MG63 (cell line): ENCODE results near the gene LONP1. TPM values are rescaled to one million over a fixed set of nuclear protein-coding genes. Genes with fewer than 3 reads are reported as not detected.
A peak's percentile ranks its signal among the peaks of the same experiment; 100 is the strongest.

Experiments used
- DNase-seq: peaks from one replicate; pipeline ENCODE4 v3.0.0-alpha.2; 2020
- H3K27me3 ChIP-seq: fragments of 250-450 bp; sonication (Bioruptor Pico); 2 replicates; pipeline ENCODE4 v1.5.1; 2020; ENCODE audit warnings: mild to moderate bottlenecking, moderate library complexity
- H3K36me3 ChIP-seq: fragments of 250-450 bp; sonication (Bioruptor Pico); 2 replicates; pipeline ENCODE4 v1.5.1; 2020; ENCODE audit warnings: mild to moderate bottlenecking, moderate library complexity
- H3K4me3 ChIP-seq: fragments of 250-450 bp; sonication (Bioruptor Pico); 2 replicates; pipeline ENCODE4 v1.5.1; 2020; ENCODE audit warnings: mild to moderate bottlenecking, moderate library complexity
- H3K9me3 ChIP-seq: fragments of 250-450 bp; sonication (Bioruptor Pico); 2 replicates; pipeline ENCODE4 v1.5.1; 2020; ENCODE audit warnings: mild to moderate bottlenecking, moderate library complexity
- total RNA-seq: library from RNA; depleted of rRNA; stranded (reverse); fragments of >200 nt; shearing (Covaris generic); gene quantifications from 2 replicates; pipeline ENCODE4 v1.2.3, GENCODE V29; 2014; ENCODE audit warnings: low replicate concordance

Gene LONP1
- total RNA-seq, 1 experiment from 2014 or later = 79.2 TPM

GRCh38 chr19:5676772-5677105 lies 43.2 kb downstream of the LONP1 start:
- no peak for DNase-seq
- Histone ChIP-seq H3K9me3 (no peaks in the 10 kb centered on the region), H3K27me3 (no peaks in the 10 kb centered on the region), H3K4me3 (no peak overlapping the region), H3K36me3 (no peaks in the 10 kb centered on the region)

- Histone ChIP-seq H3K36me3 (no peaks in the 10 kb centered on the region; the same call in 1 of the 2 replicates), H3K9me3 (no peaks in the 10 kb centered on the region), H3K4me3 (no peak overlapping the region), H3K27me3 (no peaks in the 10 kb centered on the region)
- DNase-seq = no peak
These were observed 43.7 kb downstream of the LONP1 start for GRCh38 chr19:5676105-5676771.

GRCh38 chr19:5674714-5675113 lies 45.2 kb downstream of the LONP1 start:
- no peaks in the 10 kb centered on the region; the same call in 1 of the 2 replicates for H3K36me3 ChIP-seq
- H3K4me3 ChIP-seq = no peak overlapping the region
- DNase-seq = no peak
- H3K9me3 ChIP-seq = no peaks in the 10 kb centered on the region
- H3K27me3 ChIP-seq = no peaks in the 10 kb centered on the region

- H3K9me3 ChIP-seq = no peaks in the 10 kb centered on the region
- H3K27me3 ChIP-seq = no peaks in the 10 kb centered on the region
- no peaks in the 10 kb centered on the region; the same call in 1 of the 2 replicates for H3K36me3 ChIP-seq
- DNase-seq = no peak
- H3K4me3 ChIP-seq = no peak overlapping the region
These were observed 46.2 kb downstream of the LONP1 start for GRCh38 chr19:5673752-5674151.

- H3K36me3 ChIP-seq = no peaks in the 10 kb centered on the region; the same call in 1 of the 2 replicates
- no peak for DNase-seq
- H3K4me3 ChIP-seq = no peak overlapping the region
- no peaks in the 10 kb centered on the region for H3K27me3 ChIP-seq
- H3K9me3 ChIP-seq = no peaks in the 10 kb centered on the region
These were observed 47.1 kb downstream of the LONP1 start for GRCh38 chr19:5672708-5673459.

GRCh38 chr19:5671600-5671999 lies 48.3 kb downstream of the LONP1 start:
- H3K4me3 ChIP-seq = no peak overlapping the region
- no peaks in the 10 kb centered on the region for H3K9me3 ChIP-seq
- H3K36me3 ChIP-seq = peaks cover 1% of the 10 kb centered on the region
- H3K27me3 ChIP-seq = no peaks in the 10 kb centered on the region
- DNase-seq = no peak

GRCh38 chr19:5669212-5669611 lies 50.7 kb downstream of the LONP1 start:
- no peak for DNase-seq
- H3K9me3 ChIP-seq = no peaks in the 10 kb centered on the region
- no peaks in the 10 kb centered on the region for H3K27me3 ChIP-seq
- H3K36me3 ChIP-seq = peaks cover 17% of the 10 kb centered on the region
- H3K4me3 ChIP-seq = no peak overlapping the region

GRCh38 chr19:5667751-5668271 lies 52.1 kb downstream of the LONP1 start:
- no peaks in the 10 kb centered on the region for H3K9me3 ChIP-seq
- H3K4me3 ChIP-seq = no peak overlapping the region
- H3K27me3 ChIP-seq = no peaks in the 10 kb centered on the region
- DNase-seq = no peak
- peaks cover 22% of the 10 kb centered on the region for H3K36me3 ChIP-seq

GRCh38 chr19:5666921-5667610 lies 52.9 kb downstream of the LONP1 start:
- H3K36me3 ChIP-seq = peaks cover 24% of the 10 kb centered on the region
- no peaks in the 10 kb centered on the region for H3K27me3 ChIP-seq
- no peak for DNase-seq
- H3K4me3 ChIP-seq = no peak overlapping the region
- no peaks in the 10 kb centered on the region for H3K9me3 ChIP-seq

- Histone ChIP-seq H3K9me3 (no peaks in the 10 kb centered on the region), H3K27me3 (no peaks in the 10 kb centered on the region), H3K36me3 (peaks cover 26% of the 10 kb centered on the region), H3K4me3 (no peak overlapping the region)
- peak; percentile 22 for DNase-seq
These were observed 54.0 kb downstream of the LONP1 start for GRCh38 chr19:5665781-5666513.

GRCh38 chr19:5664515-5664914 lies 55.4 kb downstream of the LONP1 start:
- no peak for DNase-seq
- H3K9me3 ChIP-seq = no peaks in the 10 kb centered on the region
- H3K4me3 ChIP-seq = no peak overlapping the region
- peaks cover 26% of the 10 kb centered on the region for H3K36me3 ChIP-seq
- no peaks in the 10 kb centered on the region for H3K27me3 ChIP-seq

- Histone ChIP-seq H3K36me3 (peaks cover 26% of the 10 kb centered on the region), H3K9me3 (no peaks in the 10 kb centered on the region), H3K27me3 (no peaks in the 10 kb centered on the region), H3K4me3 (no peak overlapping the region)
- no peak for DNase-seq
These were observed 56.0 kb downstream of the LONP1 start for GRCh38 chr19:5663904-5664303.

GRCh38 chr19:5661483-5661882 lies 58.5 kb downstream of the LONP1 start:
- H3K9me3 ChIP-seq = no peaks in the 10 kb centered on the region
- peaks cover 36% of the 10 kb centered on the region for H3K36me3 ChIP-seq
- DNase-seq = no peak
- H3K4me3 ChIP-seq = no peak overlapping the region
- no peaks in the 10 kb centered on the region for H3K27me3 ChIP-seq

- no peak for DNase-seq
- H3K9me3 ChIP-seq = no peaks in the 10 kb centered on the region
- H3K36me3 ChIP-seq = peaks cover 31% of the 10 kb centered on the region
- no peaks in the 10 kb centered on the region for H3K27me3 ChIP-seq
- H3K4me3 ChIP-seq = no peak overlapping the region
These were observed 64.5 kb downstream of the LONP1 start for GRCh38 chr19:5655412-5655811.

- Histone ChIP-seq H3K4me3 (no peak overlapping the region), H3K36me3 (peaks cover 35% of the 10 kb centered on the region), H3K9me3 (no peaks in the 10 kb centered on the region), H3K27me3 (no peaks in the 10 kb centered on the region)
- no peak for DNase-seq
These were observed 65.0 kb downstream of the LONP1 start for GRCh38 chr19:5654931-5655330.

GRCh38 chr19:5652261-5652660 lies 67.7 kb downstream of the LONP1 start:
- Histone ChIP-seq H3K9me3 (no peaks in the 10 kb centered on the region), H3K27me3 (no peaks in the 10 kb centered on the region), H3K36me3 (peaks cover 38% of the 10 kb centered on the region), H3K4me3 (no peak overlapping the region)
- no peak for DNase-seq

- peaks cover 42% of the 10 kb centered on the region for H3K36me3 ChIP-seq
These were observed 68.6 kb downstream of the LONP1 start for GRCh38 chr19:5651361-5651760.

More at GRCh38 chr19:5651361-5651760, 68.6 kb downstream of the LONP1 start:
- H3K27me3 ChIP-seq = no peaks in the 10 kb centered on the region
- no peak overlapping the region for H3K4me3 ChIP-seq
- DNase-seq = no peak
- H3K9me3 ChIP-seq = no peaks in the 10 kb centered on the region
